ENCODE measurements around the gene ZP3. TPM values are rescaled to one million over a fixed set of nuclear protein-coding genes. Genes with fewer than 3 reads are reported as not detected.
"Not testable (repeated sequence)": the region's sequence is repeated elsewhere in the genome, so short reads cannot be mapped to it uniquely, and the experiment has no call there.

ZP3 gene
- total RNA-seq, 4 donors from 2014 or later, result 0.46 to 1.0 TPM; not detected in 2

DNA sequence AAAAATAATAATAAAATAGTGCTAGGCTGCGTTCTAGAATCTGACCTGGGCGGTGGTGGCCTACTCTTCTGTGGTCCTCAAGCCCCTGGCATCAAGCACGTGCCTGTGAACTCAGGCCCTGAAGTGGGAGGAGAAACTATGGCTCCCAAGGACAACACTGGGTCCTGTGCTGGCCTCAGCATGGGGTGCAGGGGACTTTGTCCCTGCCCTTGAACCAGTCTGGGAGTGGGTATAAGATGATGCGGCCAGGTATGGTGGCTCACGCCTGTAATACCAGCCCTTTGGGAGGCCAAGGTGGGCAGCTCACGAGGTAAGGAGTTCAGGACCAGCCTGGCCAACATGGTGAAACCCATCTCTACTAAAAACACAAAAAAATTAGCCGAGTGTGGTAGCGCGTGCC lies 5.5 kb downstream of the ZP3 start:
- peak; percentile 64 for DNase-seq (ENCODE audit: extremely low spot score)
- intact Hi-C loops (cut with DNase I), result no loop called here
- no peaks in the 10 kb centered on the region for H3K36me3 ChIP-seq
- H3K27me3 ChIP-seq, result peaks cover 0 to 4% (median 0%) of the 10 kb centered on the region in 4 donors
- no peaks in the 10 kb centered on the region for H3K9me3 ChIP-seq
- 95% methylated on average over 9 of the region's 9 CpGs for WGBS
- TF ChIP-seq POLR2AphosphoS5 (IDR thresholded peaks at IDR 0.05) (no peak), POLR2A (IDR thresholded peaks at IDR 0.05; ENCODE audit: low read depth) (no peak), EP300 (IDR thresholded peaks at IDR 0.05) (no peak)
- TF ChIP-seq, protein P1, sequence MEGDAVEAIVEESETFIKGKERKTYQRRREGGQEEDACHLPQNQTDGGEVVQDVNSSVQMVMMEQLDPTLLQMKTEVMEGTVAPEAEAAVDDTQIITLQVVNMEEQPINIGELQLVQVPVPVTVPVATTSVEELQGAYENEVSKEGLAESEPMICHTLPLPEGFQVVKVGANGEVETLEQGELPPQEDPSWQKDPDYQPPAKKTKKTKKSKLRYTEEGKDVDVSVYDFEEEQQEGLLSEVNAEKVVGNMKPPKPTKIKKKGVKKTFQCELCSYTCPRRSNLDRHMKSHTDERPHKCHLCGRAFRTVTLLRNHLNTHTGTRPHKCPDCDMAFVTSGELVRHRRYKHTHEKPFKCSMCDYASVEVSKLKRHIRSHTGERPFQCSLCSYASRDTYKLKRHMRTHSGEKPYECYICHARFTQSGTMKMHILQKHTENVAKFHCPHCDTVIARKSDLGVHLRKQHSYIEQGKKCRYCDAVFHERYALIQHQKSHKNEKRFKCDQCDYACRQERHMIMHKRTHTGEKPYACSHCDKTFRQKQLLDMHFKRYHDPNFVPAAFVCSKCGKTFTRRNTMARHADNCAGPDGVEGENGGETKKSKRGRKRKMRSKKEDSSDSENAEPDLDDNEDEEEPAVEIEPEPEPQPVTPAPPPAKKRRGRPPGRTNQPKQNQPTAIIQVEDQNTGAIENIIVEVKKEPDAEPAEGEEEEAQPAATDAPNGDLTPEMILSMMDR (IDR thresholded peaks at IDR 0.05), result no peak
- no peaks in the 10 kb centered on the region for H3K4me1 ChIP-seq
- H3K4me3 ChIP-seq, result no peak overlapping the region
- no peak overlapping the region for H3K27ac ChIP-seq (replicated peaks in 1 of 4)

DNA sequence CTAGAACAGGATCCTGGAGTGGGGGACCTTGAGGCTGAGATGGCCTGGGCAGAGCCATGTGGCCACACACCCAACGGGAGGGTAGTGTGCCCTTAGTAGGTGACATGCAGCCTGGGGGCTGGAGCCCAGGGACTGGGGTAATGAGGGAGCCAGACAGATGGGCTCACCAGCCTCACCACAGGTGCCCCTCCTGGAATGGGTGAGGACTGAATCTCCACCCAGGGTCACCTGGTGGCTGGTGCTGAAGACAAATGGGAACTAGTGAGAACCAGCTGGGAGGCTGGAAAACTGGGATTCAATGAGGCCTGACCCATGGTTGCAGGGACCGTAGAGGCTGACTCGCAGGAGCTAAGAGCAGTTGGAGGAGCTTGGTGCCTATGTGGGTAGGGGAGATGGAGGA lies 6.1 kb downstream of the ZP3 start:
- Histone ChIP-seq H3K36me3 (no peaks in the 10 kb centered on the region), H3K27me3 (no peaks in the 10 kb centered on the region), H3K27ac (replicated peaks in 1 of 4) (no peak overlapping the region), H3K4me3 (no peak overlapping the region), H3K4me1 (no peaks in the 10 kb centered on the region), H3K9me3 (no peaks in the 10 kb centered on the region)
- TF ChIP-seq EP300 (IDR thresholded peaks at IDR 0.05), result no peak
- TF ChIP-seq, protein P1 (IDR thresholded peaks at IDR 0.05), result no peak
- TF ChIP-seq POLR2AphosphoS5 (IDR thresholded peaks at IDR 0.05), result no peak
- no peak for TF ChIP-seq POLR2A (IDR thresholded peaks at IDR 0.05; ENCODE audit: low read depth)
- DNase-seq (ENCODE audit: extremely low spot score), result no peak
- intact Hi-C loops (cut with DNase I), result no loop called here
- 100% methylated on average over 3 of the region's 3 CpGs for WGBS

DNA sequence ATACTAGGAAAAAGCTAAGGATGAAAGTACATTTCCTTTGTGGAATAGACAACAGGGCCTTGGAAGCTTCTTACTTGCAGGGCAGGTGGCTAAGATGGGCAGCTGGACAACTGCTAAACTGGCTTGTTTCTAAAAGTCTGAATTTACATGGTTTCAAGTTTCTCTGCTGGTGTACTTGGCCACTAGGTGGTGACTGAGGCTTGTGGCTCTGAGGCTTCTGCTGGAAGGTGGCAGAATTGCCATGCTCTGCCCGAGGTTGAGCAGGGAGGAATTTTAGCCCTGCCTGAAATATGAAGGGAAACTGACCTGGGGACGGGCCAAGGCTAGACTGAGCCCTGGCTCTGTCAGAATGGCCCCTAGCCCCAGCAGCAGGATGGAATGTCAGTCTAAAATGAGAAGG lies 13.1 kb downstream of the ZP3 start:
- H3K4me1 ChIP-seq; H3K9me3 ChIP-seq; H3K27ac ChIP-seq (replicated peaks in 1 of 4); H3K4me3 ChIP-seq; H3K27me3 ChIP-seq; intact Hi-C loops (cut with DNase I); H3K36me3 ChIP-seq: not testable (repeated sequence)
- TF ChIP-seq, protein P1 (IDR thresholded peaks at IDR 0.05), result peak; percentile 25 to 58 (median 54)
- peak; percentile 82 for DNase-seq (ENCODE audit: extremely low spot score)
- WGBS, result 0% methylated on average over 1 of the region's 2 CpGs

DNA sequence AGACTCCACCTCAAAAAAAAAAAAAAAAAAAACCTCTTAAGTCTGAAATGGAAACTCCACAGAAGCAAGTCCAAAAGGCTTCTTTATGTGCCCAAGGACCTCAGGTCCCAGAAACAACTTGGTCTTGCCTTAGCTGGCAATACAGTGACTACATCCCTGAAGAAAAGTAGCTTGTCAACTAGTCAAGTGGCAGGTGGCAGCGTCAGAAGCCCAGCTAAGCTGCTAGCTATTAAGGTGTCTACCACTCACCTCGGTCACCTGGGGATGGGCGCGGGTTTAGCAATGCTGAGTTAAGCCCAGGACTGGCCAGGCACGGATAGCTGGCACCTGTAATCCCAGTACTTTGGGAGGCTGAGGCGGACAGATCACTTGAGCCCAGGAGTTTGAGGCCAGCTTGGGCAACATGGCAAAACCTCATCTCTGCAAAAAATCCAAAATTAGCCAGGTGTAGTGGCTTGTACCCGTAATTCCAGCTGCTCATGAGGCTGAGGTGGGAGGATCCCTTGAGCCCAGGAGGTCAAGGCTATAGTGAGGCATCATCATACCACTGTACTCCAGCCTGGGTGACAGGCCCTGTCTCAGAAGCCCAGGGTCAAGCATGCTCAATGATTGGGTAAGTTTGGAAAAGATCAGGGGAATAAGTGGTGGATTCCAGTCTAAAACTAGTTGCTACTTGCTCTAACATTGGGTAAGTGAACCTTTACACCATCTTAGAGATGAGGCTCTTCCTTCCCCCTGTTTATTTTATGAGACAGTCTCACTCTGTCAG lies 14.6 kb downstream of the ZP3 start:
- 94% methylated on average over 4 of the region's 7 CpGs for WGBS
- not testable (repeated sequence) for H3K4me3 ChIP-seq, H3K36me3 ChIP-seq

GRCh38 chr7:76440404-76440803 lies 15.7 kb downstream of the ZP3 start:
- H3K4me3 ChIP-seq; intact Hi-C loops (cut with DNase I); H3K9me3 ChIP-seq; H3K27me3 ChIP-seq; H3K27ac ChIP-seq (replicated peaks in 1 of 4); DNase-seq (ENCODE audit: extremely low spot score); H3K36me3 ChIP-seq: not testable (repeated sequence)
- no CpG with 5 or more reads among the region's 4 CpGs for WGBS
- peaks cover 0 to 10% (median 3%) of the 10 kb centered on the region in 4 donors for H3K4me1 ChIP-seq

More for the DNA sequence above, 14.6 kb downstream of the ZP3 start:
- DNase-seq (ENCODE audit: extremely low spot score); H3K4me1 ChIP-seq; H3K27ac ChIP-seq (replicated peaks in 1 of 4); H3K9me3 ChIP-seq; intact Hi-C loops (cut with DNase I); H3K27me3 ChIP-seq: not testable (repeated sequence)

DNA sequence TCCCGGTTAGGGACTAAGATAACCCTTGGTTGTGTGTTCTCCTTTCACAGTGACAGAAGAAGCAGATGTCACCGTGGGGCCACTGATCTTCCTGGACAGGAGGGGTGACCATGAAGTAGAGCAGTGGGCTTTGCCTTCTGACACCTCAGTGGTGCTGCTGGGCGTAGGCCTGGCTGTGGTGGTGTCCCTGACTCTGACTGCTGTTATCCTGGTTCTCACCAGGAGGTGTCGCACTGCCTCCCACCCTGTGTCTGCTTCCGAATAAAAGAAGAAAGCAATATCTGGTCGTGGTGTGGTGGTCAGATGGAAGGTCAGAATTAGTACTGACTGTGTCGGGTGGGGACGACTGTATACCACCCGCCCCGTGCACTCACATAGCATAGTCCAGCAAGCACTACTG lies 17.0 kb downstream of the ZP3 start:
- H3K36me3 ChIP-seq; DNase-seq (ENCODE audit: extremely low spot score); H3K9me3 ChIP-seq; H3K4me3 ChIP-seq; H3K27ac ChIP-seq (replicated peaks in 1 of 4); intact Hi-C loops (cut with DNase I); H3K27me3 ChIP-seq: not testable (repeated sequence)
- H3K4me1 ChIP-seq, result peaks cover 0 to 12% (median 4%) of the 10 kb centered on the region in 4 donors
- 100% methylated on average over 1 of the region's 10 CpGs for WGBS

GRCh38 chr7:76442664-76443446 lies 18.1 kb downstream of the ZP3 start:
- intact Hi-C loops (cut with DNase I), result not testable (repeated sequence)

GRCh38 chr7:76443846-76444245 lies 19.1 kb downstream of the ZP3 start:
- WGBS, result 84% methylated on average over 5 of the region's 12 CpGs

More at GRCh38 chr7:76442664-76443446, 18.1 kb downstream of the ZP3 start:
- H3K4me1 ChIP-seq; H3K27ac ChIP-seq (replicated peaks in 1 of 4); H3K36me3 ChIP-seq; H3K4me3 ChIP-seq; H3K27me3 ChIP-seq; H3K9me3 ChIP-seq: not testable (repeated sequence)
- WGBS, result no CpG with 5 or more reads among the region's 5 CpGs
- peak; percentile 64 for DNase-seq (ENCODE audit: extremely low spot score)

GRCh38 chr7:76445577-76446008 lies 20.8 kb downstream of the ZP3 start:
- H3K4me3 ChIP-seq; H3K4me1 ChIP-seq; H3K36me3 ChIP-seq; H3K9me3 ChIP-seq; intact Hi-C loops (cut with DNase I); H3K27me3 ChIP-seq: not testable (repeated sequence)
- 0% methylated on average over 4 of the region's 5 CpGs for WGBS
- peak overlapping the region; percentile 38 to 59 (median 54) for H3K27ac ChIP-seq (replicated peaks in 1 of 4)
- peak; percentile 89 for DNase-seq (ENCODE audit: extremely low spot score)

More at GRCh38 chr7:76443846-76444245, 19.1 kb downstream of the ZP3 start:
- H3K27me3 ChIP-seq; H3K36me3 ChIP-seq; DNase-seq (ENCODE audit: extremely low spot score); H3K4me3 ChIP-seq; H3K9me3 ChIP-seq; H3K27ac ChIP-seq (replicated peaks in 1 of 4); H3K4me1 ChIP-seq; intact Hi-C loops (cut with DNase I): not testable (repeated sequence)
